Measurements from ENCODE around the gene TMEM114. TPM values are rescaled to one million over a fixed set of nuclear protein-coding genes. Genes with fewer than 3 reads are reported as not detected.

Gene TMEM114
- total RNA-seq, 1 experiment from 2014 or later, result not detected

GRCh38 chr16:8542393-8542792 lies 47.9 kb downstream of the TMEM114 start:
- Histone ChIP-seq H3K36me3 (ENCODE audit: control insufficient read depth, insufficient read depth, low read length) (no peaks in the 10 kb centered on the region), H3K27me3 (ENCODE audit: control insufficient read depth, insufficient read depth, low read length) (peaks cover 20% of the 10 kb centered on the region), H3K4me3 (ENCODE audit: low read depth in 2 of 2, low read length in 2 of 2) (no peak overlapping the region), H3K27ac (ENCODE audit: low read length) (no peak overlapping the region), H3K4me1 (ENCODE audit: control insufficient read depth, insufficient read depth, low read length) (no peaks in the 10 kb centered on the region), H3K9me3 (ENCODE audit: control insufficient read depth, insufficient read depth, low read depth, low read length) (no peaks in the 10 kb centered on the region)
- ChIA-PET CTCF (no interaction called here), POLR2A (no interaction called here)
- TF ChIP-seq TCF7L2 (IDR thresholded peaks at IDR 0.05; ENCODE audit: low read depth, low read length), result no peak
- TF ChIP-seq CTCF (IDR thresholded peaks at IDR 0.05), result no peak
- TF ChIP-seq SIN3A (IDR thresholded peaks at IDR 0.05; ENCODE audit: borderline replicate concordance, insufficient read depth, low read depth, low read length), result no peak
- no peak for TF ChIP-seq POLR2AphosphoS5 (IDR thresholded peaks at IDR 0.05; ENCODE audit: low read depth, low read length)
- TF ChIP-seq REST (IDR thresholded peaks at IDR 0.05; ENCODE audit: insufficient read depth in 1 of 2, low read depth in 2 of 2, low read length in 1 of 2), result no peak
- in situ Hi-C loops (cut with HindIII; ENCODE audit: low pct_unique_long_range_greater_than_20kb, low sequenced_read_pairs) (no loop called here), intact Hi-C loops (cut with micrococcal nuclease; ENCODE audit: unreplicated experiment) (no loop called here)
- ATAC-seq, result no peak
- DNase-seq (ENCODE audit: low read depth, low spot score), result no peak
- BruUV-seq (replicated peaks), result no TSS peak

- Histone ChIP-seq H3K27me3 (ENCODE audit: control insufficient read depth, insufficient read depth, low read length) (peaks cover 20% of the 10 kb centered on the region), H3K27ac (ENCODE audit: low read length) (no peak overlapping the region), H3K9me3 (ENCODE audit: control insufficient read depth, insufficient read depth, low read depth, low read length) (no peaks in the 10 kb centered on the region), H3K4me3 (ENCODE audit: low read depth in 2 of 2, low read length in 2 of 2) (no peak overlapping the region), H3K36me3 (ENCODE audit: control insufficient read depth, insufficient read depth, low read length) (no peaks in the 10 kb centered on the region), H3K4me1 (ENCODE audit: control insufficient read depth, insufficient read depth, low read length) (no peaks in the 10 kb centered on the region)
- no TSS peak for BruUV-seq (replicated peaks)
- ChIA-PET CTCF (no interaction called here), POLR2A (no interaction called here)
- no peak for DNase-seq (ENCODE audit: low read depth, low spot score)
- in situ Hi-C loops (cut with HindIII; ENCODE audit: low pct_unique_long_range_greater_than_20kb, low sequenced_read_pairs), result no loop called here
- no peak for TF ChIP-seq SIN3A (IDR thresholded peaks at IDR 0.05; ENCODE audit: borderline replicate concordance, insufficient read depth, low read depth, low read length)
- no peak for TF ChIP-seq POLR2AphosphoS5 (IDR thresholded peaks at IDR 0.05; ENCODE audit: low read depth, low read length)
- TF ChIP-seq TCF7L2 (IDR thresholded peaks at IDR 0.05; ENCODE audit: low read depth, low read length), result no peak
- TF ChIP-seq REST (IDR thresholded peaks at IDR 0.05; ENCODE audit: insufficient read depth in 1 of 2, low read depth in 2 of 2, low read length in 1 of 2), result no peak
- no peak for TF ChIP-seq CTCF (IDR thresholded peaks at IDR 0.05)
- intact Hi-C loops (cut with micrococcal nuclease; ENCODE audit: unreplicated experiment), result no loop called here
- no peak for ATAC-seq
Observed at GRCh38 chr16:8541868-8542267, 48.4 kb downstream of the TMEM114 start.
